ENCODE measurements around the gene KCNMB1.

The KCNMB1 gene

GRCh38 chr5:170404398-170404797 is 15.2 kb upstream of the KCNMB1 start:
- no peak for DNase-seq
- H3K27ac ChIP-seq = no peak overlapping the region
- no peaks in the 10 kb centered on the region for H3K9me3 ChIP-seq (ENCODE audit: severe bottlenecking)
- H3K4me3 ChIP-seq (ENCODE audit: low read depth, low read length) = no peak overlapping the region
- peaks cover 54% of the 10 kb centered on the region for H3K27me3 ChIP-seq (ENCODE audit: insufficient read depth, low read depth, severe bottlenecking)
- H3K36me3 ChIP-seq = no peaks in the 10 kb centered on the region
- TF ChIP-seq, protein P1, sequence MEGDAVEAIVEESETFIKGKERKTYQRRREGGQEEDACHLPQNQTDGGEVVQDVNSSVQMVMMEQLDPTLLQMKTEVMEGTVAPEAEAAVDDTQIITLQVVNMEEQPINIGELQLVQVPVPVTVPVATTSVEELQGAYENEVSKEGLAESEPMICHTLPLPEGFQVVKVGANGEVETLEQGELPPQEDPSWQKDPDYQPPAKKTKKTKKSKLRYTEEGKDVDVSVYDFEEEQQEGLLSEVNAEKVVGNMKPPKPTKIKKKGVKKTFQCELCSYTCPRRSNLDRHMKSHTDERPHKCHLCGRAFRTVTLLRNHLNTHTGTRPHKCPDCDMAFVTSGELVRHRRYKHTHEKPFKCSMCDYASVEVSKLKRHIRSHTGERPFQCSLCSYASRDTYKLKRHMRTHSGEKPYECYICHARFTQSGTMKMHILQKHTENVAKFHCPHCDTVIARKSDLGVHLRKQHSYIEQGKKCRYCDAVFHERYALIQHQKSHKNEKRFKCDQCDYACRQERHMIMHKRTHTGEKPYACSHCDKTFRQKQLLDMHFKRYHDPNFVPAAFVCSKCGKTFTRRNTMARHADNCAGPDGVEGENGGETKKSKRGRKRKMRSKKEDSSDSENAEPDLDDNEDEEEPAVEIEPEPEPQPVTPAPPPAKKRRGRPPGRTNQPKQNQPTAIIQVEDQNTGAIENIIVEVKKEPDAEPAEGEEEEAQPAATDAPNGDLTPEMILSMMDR (IDR thresholded peaks at IDR 0.05; ENCODE audit: low read depth, low read length) = no peak

DNA sequence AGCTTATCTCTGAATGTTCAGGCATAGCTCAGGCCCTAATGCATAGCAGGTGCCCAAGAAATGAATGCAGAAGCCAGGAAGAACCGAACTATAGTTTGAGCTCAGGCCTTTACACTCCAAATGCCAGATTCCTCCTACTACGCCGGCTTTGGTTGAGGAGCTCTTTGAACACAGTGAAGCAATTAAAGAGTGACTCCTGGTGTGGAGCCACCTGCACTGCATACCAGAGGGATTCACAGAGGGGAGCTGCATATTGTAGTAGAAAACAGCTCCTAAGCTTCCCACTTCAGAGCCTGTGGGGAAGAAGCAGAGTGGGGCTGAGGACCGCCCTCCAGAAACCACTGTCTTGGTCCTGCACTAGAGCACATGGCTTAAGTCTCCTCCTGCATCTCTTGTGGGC is 14.5 kb upstream of the KCNMB1 start:
- TF ChIP-seq, protein P1 (IDR thresholded peaks at IDR 0.05; ENCODE audit: low read depth, low read length) = no peak

DNA sequence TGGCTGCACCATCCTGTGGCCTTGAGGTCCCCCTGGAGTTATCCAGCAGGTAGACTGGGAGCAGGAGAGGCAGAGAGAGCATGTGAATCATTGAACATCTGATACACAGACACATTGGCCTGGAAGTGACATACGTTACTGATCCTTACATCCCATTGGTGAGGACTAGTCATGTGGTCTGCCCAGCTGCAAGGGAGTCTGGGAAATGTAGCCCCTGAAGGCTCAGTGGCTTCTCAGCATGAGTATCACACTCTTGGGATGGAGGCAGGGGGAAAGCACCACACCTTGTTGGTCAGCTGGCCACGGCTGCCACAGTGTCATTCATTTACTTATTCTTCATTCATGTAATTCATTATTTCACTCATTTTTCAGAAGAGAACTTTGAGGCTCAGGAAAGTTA is 13.3 kb upstream of the KCNMB1 start:
- Histone ChIP-seq H3K36me3 (no peaks in the 10 kb centered on the region), H3K4me3 (ENCODE audit: low read depth, low read length) (no peak overlapping the region), H3K27me3 (ENCODE audit: insufficient read depth, low read depth, severe bottlenecking) (peaks cover 56% of the 10 kb centered on the region), H3K9me3 (ENCODE audit: severe bottlenecking) (no peaks in the 10 kb centered on the region), H3K27ac (no peak overlapping the region)
- TF ChIP-seq, protein P1 (IDR thresholded peaks at IDR 0.05; ENCODE audit: low read depth, low read length) = no peak
- DNase-seq = no peak

More for the DNA sequence above, 14.5 kb upstream of the KCNMB1 start:
- H3K27ac ChIP-seq = no peak overlapping the region
- DNase-seq = no peak
- H3K4me3 ChIP-seq (ENCODE audit: low read depth, low read length) = no peak overlapping the region
- no peaks in the 10 kb centered on the region for H3K36me3 ChIP-seq
- peaks cover 56% of the 10 kb centered on the region for H3K27me3 ChIP-seq (ENCODE audit: insufficient read depth, low read depth, severe bottlenecking)
- no peaks in the 10 kb centered on the region for H3K9me3 ChIP-seq (ENCODE audit: severe bottlenecking)

DNA sequence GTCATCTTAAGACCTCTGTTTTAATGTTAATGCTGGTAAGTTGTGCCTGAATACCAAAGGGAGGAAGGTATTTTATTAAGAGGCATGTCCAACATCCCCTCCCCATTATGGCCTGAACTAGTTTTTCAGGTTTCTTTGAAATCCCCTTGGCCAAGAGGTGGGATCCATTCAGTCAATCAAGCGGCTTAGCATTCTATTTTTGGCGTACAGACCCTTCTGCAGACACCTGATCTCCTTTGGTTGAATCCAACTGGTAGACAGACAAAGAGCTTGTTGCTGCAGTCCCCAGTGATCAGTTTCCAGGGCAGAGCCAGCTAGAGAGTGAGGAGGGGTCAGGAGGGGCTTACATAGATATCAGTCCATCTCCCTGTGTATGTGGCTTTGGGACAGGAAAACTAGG is 7.9 kb upstream of the KCNMB1 start:
- H3K4me3 ChIP-seq (ENCODE audit: low read depth, low read length) = no peak overlapping the region
- H3K27ac ChIP-seq = no peak overlapping the region
- TF ChIP-seq, protein P1 (IDR thresholded peaks at IDR 0.05; ENCODE audit: low read depth, low read length) = no peak
- H3K27me3 ChIP-seq (ENCODE audit: insufficient read depth, low read depth, severe bottlenecking) = peaks cover 69% of the 10 kb centered on the region
- no peak for DNase-seq
- no peaks in the 10 kb centered on the region for H3K36me3 ChIP-seq
- no peaks in the 10 kb centered on the region for H3K9me3 ChIP-seq (ENCODE audit: severe bottlenecking)

- Histone ChIP-seq H3K4me3 (ENCODE audit: low read depth, low read length) (no peak overlapping the region), H3K27ac (no peak overlapping the region), H3K36me3 (no peaks in the 10 kb centered on the region), H3K9me3 (ENCODE audit: severe bottlenecking) (no peaks in the 10 kb centered on the region), H3K27me3 (ENCODE audit: insufficient read depth, low read depth, severe bottlenecking) (peaks cover 80% of the 10 kb centered on the region)
- no peak for DNase-seq
- TF ChIP-seq, protein P1 (IDR thresholded peaks at IDR 0.05; ENCODE audit: low read depth, low read length) = no peak
These were observed 4.8 kb upstream of the KCNMB1 start for GRCh38 chr5:170393958-170394357.

DNA sequence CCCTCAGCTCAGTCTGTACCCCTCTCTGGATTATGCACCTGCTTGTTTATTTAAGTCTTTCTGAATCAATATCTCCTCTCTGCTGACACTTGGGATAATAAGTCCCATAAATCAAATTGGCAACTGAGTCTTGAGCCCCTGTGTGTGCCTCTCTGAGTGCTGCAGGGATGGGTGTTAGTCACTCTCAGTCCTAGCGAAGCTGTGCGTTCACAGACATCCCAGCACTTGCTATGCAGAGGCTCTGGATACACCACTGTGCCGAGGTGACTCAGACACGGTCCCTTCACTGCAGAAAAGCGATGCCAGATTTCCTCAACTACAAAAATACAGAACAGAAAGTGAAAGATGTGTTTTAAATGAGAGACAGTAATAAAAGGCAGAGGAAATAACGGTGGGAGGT is 4.1 kb upstream of the KCNMB1 start:
- Histone ChIP-seq H3K27me3 (ENCODE audit: insufficient read depth, low read depth, severe bottlenecking) (peaks cover 80% of the 10 kb centered on the region), H3K4me3 (ENCODE audit: low read depth, low read length) (no peak overlapping the region), H3K9me3 (ENCODE audit: severe bottlenecking) (no peaks in the 10 kb centered on the region), H3K36me3 (no peaks in the 10 kb centered on the region), H3K27ac (no peak overlapping the region)
- TF ChIP-seq, protein P1 (IDR thresholded peaks at IDR 0.05; ENCODE audit: low read depth, low read length) = no peak
- no peak for DNase-seq

Measured in WERI-Rb-1 (cell line).